ENCODE results near the gene TBCK.

TBCK gene

DNA sequence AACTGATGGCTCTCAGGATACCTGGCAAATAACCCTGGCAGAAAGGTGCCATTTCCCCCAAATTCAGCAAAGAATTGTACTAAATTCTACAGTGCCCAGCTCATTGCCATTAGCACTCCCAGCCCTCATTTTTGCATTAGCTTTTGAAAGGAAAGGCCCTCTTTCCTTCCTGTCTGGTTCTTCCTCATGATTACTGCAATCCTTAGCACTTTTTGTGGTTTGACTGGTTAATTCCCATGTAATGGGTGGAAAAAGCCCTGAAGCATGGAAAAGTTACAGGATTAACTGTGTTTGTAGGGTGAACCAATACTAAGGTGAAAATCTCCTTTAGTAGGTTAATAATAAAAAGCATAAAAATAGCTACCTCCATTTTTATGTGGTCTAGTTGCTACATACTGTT, 281.3 kb downstream of the TBCK start:
- DNase-seq = no peak

DNA sequence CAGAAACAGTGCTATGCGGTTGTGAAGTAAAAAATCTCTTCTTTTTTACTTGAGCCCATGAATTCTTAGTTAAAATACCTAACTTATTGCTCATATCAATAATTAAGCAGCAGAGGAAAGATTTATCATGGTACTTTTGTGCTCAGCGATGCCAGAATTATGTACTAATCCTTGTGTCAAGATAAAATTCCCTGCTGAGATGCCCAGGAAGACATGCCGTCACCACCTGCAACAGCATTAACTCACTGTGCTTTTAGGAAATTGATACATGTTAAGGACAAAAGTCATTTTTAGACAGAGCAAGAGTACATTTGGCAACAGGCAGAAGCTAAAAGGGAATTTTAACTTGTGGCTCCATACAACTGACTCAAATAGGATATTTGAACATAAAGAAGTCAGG, 281.8 kb downstream of the TBCK start:
- DNase-seq = no peak

DNA sequence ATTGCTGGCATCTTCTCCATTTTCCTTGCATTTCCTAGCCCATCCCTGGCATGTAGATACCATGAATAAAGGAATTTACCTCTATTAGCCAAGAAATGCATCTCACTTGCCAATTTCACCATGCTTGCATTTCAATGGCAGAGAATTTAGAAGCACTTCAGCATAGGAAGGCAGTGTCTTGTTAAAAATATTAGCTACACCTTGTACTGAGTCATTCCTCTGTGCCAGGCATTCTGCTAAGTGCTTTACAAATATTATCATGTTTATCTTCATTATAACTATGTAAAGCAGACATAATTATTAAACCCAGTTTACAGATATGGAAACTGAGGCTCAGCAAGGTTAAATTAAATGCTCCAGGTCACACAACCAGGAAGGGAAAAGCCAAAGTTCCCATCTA, 282.5 kb downstream of the TBCK start:
- no peak for DNase-seq

DNA sequence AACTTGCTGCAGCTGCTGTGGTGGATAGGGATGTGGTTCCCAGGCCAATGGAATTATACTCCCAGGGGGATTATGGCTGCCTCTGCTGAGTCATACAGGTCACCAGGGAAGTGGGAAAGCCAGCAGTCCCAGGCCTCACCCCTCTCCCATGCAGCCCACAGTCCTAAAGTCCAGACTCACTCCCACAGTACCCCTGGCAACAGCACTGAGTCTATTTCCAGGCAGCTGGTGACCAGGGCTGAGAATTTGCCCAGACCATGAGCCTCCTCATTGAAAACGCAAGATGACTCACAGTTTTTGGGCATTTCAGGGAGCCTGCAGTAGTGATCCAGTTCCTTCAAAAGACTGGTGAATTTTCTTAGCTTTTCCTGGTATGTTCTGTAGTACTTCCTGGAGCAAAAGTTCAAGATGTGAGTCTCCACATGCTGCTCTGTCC, 283.1 kb downstream of the TBCK start:
- DNase-seq = no peak

DNA sequence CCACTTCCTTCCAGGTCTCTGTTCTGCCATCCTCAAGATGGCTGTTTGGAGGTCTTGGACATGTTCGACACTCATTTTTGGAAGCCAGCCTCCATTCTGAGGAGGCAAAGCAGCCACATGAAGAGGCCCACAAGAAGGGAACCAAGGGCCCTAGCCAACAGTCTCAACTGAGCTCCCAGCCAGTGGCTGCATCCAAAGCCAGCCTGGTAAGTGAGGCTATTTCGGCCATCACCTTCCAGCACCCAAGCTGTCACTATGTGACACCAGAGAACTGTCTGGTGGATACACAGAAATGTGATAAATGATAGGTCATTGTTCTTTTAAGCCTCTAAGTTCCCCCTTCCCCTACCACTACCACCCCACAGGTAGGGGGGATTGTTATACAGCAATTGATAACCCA, 293.6 kb downstream of the TBCK start:
- DNase-seq = no peak

DNA sequence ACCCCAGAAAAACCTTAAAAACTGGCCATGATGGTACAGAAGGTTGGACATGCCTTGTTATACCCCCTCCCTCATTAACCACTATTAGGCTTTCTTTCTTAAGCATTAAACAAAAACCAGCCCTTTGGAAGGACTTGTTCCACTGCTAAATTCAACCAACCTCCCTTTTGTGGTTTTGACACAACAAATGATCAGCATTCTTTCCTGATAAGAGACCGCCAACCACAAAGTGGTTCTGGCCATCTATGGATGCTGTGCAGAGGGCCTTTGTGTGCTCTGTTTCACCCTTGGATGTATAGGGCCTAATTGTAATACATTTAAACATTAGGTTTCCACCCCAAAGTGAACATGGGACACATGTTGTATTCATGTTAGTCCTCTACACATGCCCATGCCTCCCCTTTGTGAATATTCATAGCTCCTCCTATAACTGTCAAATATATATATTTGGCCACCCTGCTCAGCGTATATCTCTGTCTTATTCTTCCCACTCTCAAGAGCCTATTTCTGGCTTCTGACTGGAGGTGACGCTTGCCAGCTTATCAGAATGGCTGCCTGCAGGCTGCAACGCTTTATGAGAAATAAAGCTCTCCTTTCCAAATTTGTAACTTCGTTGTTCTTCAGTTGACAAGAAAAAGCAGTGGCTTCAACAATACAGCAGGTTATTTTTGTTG, 294.1 kb downstream of the TBCK start:
- DNase-seq = no peak

DNA sequence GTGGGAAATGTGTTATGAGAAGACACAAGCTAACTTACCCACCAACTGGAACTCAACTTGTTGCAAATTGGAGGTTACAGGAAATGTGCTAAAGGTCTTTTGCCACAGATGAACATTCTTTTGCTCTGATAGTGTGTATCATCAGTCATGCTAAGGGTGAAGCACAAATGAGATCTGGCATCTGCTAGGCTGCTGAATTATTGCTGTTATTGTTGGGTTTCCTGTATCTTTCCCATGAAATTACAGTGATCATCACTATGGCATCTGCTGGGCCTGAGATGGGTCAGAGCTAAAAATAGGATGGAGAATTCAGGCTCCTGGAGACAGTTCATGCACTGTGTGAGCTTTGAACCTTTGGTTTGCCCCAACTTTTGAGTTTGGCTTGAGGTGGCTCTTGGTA, 296.2 kb downstream of the TBCK start:
- DNase-seq = no peak

DNA sequence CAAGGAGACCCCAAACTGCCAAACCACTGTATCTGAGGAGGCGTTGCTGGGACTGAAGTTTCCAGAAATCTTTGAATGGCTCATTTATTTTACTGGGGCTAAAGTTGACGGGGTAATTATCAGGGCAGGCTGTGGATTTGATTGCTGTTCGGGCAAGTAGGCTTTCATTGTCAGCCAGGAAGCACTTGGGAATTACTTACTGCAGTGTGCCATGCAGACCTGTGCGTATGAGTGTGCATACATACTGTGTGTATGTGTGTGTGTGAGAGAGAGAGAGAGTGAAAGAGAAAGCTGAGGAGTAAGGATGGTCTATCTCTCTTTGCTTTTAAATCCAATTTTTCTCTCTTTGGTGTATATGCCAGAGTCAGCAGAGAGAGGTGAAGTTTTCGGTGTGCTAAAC, 298.0 kb downstream of the TBCK start:
- DNase-seq = no peak

DNA sequence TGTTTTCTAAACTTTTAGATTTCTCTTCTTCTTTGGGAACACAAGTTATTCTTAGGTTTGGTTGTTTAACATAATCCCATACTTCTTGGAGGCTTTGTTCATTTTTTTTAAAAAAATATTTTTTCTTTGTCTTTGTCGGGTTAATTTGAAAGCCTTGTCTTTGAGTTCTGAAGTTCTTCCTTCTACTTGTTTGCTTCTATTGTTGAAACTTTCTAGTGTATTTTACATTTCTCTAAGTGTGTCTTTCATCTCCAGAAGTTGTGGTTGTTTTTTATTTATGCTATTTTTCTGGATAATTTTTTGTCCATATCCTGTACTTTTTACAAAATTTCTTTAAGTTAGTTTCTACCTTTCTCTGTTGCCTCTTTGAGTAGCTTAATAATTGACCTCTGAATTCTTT, 304.6 kb downstream of the TBCK start:
- no peak for DNase-seq

DNA sequence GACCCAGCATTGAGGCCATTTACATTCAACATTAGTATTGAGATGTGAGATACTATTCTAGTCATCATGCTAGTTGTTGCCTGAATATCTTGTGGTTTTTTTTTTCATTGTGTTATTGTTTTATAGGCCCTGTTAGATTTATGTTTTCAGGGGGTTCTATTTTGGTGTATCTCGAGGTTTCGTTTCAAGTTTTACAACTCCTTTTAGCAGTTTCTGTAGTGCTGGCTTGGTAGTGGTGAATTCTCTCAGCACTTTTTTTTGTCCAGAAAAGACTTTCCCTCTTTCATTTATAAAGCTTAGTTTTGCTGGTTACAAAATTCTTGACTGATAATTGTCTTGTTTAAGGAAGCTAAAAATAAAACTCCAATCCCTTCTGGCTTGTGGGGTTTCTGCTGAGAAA, 305.2 kb downstream of the TBCK start:
- no peak for DNase-seq

DNA sequence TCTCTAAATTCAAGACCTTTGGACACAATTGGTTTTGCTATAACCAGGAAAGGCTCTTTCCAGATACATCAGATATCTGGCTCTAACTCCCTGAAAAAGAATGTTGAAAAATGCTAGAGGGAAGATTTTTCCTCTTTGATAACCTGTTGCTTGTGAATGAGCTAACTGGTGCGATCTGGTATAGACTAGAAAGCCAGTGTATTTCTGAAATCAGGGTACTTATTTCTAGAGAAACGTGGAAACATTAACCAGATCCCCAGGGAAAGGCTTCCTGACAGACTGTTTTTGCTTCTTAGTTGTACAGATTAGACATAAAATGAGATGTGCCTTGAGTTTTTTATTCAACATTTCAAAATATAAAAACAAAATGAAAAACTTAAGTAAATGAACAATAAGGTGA, 313.0 kb downstream of the TBCK start:
- no peak for DNase-seq

DNA sequence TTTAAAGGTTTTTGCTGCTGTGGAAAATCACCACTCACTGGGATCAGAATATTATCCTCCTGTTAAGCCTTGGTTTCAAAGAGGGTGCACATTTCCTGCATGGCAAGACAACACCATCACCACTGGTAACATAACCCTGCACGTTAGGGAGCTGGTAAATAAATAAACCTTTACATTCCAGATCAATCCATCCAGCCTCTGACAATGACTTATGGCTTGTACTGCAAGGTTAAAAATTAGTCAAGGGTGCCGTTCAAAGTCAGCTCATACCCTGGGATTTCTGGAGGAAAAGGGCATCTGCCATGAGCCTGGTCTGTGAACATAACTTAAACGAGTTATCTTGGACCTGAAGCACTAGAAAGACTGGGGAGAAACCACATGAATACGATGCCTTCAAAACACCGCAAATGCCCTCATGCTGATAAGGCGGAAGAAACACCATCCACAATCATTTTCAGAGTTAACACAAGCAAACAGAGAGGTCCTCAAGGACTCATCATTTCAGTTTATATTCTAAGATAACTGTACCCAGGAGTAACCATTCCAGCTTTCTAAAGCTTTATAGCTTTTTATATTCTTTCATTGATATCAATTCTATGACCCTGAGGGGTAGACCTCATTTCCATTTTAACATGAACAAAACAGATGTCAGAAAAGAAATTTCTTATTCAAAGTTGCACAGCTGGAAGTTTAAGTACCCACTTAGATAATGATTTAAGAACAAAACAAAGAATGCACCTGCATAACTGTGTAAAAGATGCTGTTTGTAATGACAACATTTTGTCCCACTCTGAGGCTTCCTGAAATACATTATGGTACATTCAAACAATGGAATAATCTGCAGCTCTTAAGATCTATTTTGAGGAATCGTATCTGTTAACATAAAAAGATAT, 317.6 kb downstream of the TBCK start:
- DNase-seq = no peak

DNA sequence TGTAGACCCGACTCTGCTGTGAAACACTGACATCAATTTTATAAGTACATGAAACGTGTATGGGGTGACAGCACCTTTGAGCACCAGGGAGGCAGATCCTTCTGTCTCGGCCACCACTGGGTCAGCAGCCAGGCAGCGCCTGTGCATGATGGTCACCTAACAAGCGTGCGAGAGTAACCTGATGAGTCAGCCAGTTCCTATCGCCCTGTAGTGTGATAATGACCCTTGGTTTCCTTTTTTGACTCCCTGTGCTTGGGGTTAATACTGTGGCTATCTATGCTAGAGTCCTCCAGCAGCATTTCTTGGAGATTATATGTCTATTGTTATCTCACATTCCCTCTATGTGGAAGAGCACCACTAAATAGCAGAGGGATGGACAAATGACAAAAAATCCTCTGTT, 319.2 kb downstream of the TBCK start:
- DNase-seq = no peak

DNA sequence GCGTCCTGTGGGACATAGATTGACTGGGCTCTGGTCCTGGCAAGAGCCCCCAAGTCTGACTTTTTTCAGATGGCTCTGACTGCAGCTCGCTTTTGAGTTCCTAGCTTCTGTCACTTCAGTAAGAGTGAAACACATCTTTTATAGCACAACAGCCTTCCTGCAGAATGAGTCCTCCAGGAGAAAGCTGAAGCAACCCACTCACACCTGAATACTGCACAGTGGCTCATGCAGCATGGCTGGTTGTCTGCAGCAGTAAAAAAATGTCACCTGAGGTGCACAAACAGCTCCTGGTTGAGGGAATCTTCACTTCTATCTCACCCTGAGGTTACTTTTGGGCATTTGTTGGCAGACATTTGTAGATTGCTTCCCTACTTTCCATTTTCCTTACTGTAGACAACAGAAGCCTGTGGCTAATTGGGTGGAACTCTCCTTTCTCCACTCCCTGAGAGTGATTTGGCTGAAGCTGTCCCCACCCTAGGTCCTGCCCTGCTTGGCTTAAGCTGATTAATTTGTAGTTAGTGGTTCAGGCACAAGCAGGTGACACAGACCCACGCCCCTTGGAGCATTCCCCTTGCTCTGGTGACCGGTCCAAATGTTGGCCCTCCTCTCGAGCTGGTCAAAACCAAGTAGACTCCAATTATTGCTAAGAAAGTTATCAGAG, 321.0 kb downstream of the TBCK start:
- DNase-seq = no peak

DNA sequence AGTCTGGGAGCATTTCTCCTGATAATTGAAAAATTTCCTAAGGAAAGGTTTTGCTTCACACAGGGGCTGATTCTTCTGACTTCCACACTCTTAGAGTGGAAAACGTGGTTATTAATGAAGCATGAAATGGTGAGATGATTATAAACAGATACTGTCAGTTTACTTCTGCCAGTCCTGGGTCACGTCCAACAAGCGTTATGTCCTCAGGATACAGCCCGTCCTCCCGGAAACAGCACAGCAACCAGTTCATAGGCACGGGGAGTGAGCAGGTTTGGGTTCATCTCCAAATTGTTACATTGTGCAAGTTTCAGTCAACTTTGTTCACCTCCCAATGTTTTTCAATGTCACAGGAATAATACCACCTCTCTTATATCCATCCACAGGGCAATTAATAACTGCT, 321.9 kb downstream of the TBCK start:
- DNase-seq = no peak

DNA sequence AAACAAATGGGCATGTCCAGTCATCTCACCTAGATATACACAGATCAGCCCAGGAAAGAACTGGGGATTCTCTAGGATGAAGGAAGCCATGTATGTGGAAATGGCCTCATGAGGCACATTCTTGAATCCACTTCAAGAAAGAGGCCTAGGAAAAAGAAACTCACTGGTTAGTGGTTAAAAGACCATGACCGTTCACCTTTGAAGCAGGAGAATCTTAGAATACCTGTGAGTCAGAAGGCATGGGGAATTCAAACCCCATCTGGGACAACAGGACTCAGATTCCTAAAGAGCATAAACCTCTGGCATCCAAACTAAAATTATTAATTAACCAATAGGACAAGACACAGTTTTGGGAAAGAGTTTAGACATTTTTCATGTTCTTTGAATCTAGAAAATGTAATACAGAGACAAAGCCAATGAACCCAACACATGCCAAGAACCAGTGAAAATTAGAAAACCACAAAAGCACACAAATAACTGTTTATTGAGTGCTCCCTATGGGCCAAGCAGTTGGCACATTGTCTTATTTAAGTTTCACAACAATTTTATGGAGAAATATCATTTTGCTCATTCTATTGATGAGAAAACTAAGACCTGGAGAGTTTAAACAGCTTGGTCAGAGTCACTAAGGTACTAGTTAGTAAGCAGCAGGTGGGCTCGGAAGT, 323.2 kb downstream of the TBCK start:
- DNase-seq = no peak

DNA sequence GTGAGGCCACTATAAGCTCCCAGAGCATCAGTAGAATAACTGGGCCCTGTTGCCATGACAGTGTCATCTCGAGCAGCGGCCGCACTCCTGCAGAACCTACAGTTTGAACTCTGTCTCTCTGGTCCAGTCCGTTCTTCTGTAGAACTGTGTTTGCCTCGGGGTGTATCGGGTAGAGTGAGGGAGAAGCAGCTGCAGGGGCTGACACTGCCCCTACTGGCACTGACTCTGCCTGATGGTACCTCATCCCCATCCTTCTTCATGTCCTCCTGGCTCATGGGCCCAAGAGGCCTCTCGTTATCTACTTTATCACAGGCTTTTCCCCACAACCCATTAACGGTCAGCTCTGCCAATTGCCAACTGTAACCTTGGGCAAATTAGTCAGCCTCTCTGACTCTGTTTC, 324.3 kb downstream of the TBCK start:
- no peak for DNase-seq

Data from NCI-H748 treated with DMSO at 0.1 percent for 48 hours (cell line).